HG03439 (cell line): ENCODE measurements around the gene TCF19.
"Not testable (repeated sequence)": the region's sequence is repeated elsewhere in the genome, so short reads cannot be mapped to it uniquely, and the experiment has no call there.

Experiments used
- ATAC-seq: cut with Tn5 transposase; IDR thresholded peaks from one replicate; pipeline ENCODE4 v1.9.1; 2021; ENCODE audit warnings: mild to moderate bottlenecking, moderate library complexity; ENCODE audit not compliant: unreplicated experiment

The TCF19 gene

DNA sequence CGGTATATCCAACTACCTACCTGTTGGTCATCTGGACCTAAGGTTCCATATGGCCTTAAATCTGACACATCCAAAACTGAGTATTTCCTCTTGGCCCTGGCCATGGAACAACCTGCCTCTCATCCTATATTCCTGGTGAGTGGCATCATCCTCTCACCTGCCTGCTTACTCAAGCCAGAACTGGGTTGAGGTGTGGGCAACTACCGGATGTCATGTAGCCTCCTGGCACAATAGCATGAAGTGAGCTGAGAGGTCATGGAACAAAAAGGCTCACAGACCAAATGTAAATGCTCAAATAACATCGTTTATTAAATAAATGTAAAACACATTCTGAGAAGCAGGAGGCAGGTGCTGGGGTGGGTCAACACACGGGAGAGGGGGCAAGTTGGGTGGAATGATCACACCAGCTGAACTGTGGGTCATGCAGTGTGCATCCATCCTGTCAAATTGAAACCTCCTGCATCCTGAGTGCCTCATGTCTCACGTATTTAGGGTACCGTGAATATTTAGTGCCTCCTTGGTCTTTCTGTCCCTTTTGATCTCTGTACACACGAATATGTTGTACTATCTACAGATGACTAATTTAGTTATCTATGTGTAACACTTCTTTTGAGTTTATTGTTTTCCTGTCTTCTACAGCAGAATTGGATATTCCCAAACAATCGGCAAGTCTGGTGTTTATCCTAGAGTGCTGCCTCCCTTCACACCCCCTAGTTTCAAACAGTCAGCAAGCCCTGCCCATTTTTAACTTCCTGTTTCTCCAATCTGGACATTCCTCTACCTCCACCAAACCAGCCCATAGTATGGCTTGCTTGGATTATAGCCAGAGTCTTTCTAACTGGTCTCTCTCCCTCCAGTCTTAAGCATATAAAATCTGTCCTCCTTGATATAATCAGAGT, 20.0 kb downstream of the TCF19 start:
- no peak for ATAC-seq

DNA sequence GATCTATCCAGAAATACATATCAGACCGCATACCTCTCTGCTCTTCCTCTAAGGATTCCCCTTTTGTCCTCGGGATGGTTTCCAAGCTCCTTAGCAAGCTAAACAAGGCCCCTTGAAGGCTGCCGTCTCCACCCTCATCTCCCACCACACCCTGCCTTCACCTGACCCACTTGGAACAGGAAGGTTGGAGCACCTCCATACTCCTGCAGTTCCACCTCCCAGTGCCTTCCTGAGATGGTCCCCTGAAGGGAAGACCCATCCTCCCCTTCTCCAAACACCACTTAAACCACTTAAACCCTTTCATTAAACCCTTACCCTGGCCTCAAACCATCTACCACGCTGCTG, 20.6 kb downstream of the TCF19 start:
- no peak for ATAC-seq

DNA sequence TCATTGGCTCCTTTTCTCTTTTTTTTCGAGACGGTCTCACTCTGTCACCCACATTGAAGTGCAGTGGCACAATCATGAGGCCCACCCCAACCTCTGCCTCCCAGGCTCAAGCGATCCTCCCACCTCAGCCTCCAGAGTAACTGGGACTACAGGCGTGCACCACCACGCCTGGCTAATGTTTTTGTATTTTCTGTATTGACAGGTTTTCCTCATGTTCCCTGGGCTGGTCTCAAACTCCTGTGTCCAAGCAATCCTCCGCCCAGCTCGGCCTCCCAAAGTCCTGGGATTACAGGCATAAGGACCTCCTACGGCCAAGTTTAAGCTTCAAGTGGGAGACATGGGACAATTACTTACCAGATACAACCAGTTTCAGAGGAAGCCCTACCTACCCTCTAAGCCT, 21.5 kb downstream of the TCF19 start:
- ATAC-seq = no peak

DNA sequence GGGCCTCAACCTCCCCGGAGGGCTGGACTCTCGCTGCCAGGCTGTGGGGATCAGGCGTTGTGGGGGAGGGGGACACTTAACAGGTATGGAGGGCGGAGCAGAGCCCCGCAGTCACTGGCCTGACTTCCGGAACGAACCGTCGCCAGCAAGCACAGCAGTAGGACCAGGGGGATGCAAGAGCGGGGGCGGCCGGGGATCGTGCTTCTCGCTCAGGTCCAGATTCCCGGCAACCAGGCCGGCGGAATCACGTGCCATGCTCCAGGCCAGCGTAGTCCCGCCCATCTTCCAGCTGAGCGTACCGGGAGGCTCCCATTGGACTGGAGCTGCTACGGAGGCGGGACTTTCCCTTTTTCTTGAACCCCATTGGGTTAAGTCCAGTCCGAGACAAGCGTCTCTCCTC, 22.1 kb downstream of the TCF19 start:
- no peak for ATAC-seq

DNA sequence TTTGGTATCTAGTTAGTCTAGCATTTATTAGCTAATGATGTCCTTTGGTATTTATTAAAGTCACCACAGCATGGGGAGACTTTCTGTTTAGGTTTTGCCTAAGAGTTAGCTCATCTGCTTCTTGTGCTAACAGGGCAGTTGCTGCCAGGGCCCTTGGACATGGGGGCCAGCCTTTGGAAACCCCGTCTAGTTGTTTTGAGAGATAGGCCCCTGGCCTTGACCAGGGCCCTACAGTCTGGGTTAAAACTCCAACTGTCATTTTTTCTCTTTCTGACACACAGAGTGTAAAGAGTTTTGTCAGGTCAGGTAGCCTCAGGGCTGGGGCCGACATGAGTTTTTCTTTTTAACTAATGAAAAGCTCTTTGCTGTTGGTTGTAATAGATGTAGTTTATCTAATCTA, 24.9 kb downstream of the TCF19 start:
- ATAC-seq = not testable (repeated sequence)

DNA sequence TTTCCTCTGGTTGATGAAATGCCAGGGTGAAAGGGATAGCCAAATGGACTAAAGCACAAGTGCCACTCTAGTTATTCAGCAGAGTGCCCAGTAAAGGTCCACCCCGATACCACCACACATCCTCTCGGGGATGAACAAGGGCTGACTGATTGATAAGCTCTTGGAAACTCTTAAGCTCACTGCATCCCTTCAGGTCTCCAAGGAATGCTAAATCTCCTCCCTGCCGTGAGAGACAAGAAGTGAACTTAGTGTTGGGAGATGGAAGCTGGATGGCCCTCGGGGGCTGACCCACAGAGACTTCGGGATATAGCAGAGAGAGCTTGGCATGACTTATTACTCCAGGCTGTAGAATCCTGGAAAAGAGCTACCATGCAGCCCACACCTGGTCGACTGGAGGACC, 25.5 kb downstream of the TCF19 start:
- ATAC-seq = not testable (repeated sequence)

DNA sequence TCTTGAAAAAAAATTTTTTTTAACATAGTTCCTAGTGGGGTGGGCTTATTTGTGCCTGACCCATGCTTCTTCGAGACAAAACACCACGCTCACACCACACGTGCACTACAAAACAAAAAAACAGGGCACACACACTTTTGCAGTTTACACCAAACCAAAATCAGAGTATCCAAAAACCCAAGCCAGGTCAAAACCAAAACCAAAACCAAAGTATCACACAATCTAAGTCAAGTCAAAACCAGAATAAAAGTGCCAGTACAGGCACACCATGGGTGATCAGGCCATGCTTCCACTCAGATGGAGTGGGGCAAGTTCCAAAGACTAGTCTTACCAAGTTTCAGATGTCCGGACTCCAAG, 27.3 kb downstream of the TCF19 start:
- not testable (repeated sequence) for ATAC-seq

DNA sequence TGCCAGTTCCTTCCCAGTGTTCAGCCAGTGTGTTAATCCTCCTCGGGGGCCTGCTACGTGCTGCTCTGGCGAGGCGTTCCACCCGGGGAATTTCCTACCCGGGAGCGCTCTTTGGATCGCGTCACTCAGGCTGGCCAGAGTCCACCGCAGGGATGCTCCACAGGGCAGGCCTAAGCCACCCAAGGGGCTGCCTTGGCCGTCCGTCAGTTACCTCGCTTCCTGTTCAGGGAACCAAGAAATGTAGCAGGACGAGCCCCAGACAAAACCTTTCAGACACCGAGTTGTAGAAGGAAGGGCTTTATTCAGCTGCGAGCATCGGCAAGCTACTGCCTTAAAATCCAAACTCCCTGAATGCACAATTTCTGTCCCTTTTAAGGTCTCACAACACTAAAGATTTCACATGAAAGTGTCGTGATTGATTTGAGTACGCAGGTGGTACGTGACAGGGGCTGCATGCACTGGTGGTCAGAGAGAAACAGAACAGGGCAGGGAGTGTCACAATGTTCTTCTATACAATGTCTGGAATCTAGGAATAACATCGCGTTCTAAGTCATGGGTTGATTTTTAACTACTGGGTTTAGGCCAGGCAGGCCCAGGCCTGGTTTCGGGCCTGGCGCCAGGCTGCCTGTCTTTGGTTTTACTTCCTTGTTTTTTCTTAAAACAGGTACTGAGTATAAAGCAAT, 27.8 kb downstream of the TCF19 start:
- ATAC-seq = no peak

DNA sequence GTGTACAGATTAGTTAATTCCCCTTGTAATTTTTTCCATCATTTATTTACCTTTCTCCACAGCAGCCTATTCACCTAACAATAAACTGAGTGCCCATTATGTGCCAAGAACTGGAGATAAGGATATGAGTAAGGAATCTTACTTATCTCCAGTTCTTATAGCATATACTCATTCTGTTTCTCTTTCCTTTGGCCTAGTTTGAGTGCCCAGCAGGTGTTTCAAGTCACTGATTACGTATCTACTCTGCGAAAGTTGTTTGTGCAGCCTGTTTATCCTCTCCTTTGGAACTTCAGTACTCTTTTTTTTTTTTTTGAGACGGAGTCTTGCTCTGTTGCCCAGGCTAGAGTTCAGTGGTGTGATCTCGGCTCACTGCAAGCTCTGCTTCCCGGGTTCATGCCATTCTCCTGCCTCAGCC, 29.4 kb downstream of the TCF19 start:
- ATAC-seq = no peak

DNA sequence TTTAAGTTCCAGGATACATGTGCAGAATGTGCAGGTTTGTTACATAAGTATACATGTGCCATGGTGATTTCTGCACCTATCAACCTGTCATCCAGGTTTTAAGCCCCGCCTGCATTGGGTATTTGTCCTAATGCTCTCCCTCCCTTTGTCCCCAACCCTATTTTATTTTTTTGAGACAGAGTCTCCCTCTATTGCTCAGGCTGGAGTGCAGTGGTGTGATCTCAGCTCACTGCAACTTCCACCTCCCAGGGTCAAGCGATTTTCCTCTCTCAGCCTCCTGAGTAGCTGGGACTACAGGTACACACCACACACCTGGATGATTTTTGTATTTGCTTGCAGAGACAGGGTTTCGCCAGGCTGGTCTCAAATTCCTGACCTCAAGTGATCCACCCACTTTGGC, 30.8 kb downstream of the TCF19 start:
- ATAC-seq = not testable (repeated sequence)

DNA sequence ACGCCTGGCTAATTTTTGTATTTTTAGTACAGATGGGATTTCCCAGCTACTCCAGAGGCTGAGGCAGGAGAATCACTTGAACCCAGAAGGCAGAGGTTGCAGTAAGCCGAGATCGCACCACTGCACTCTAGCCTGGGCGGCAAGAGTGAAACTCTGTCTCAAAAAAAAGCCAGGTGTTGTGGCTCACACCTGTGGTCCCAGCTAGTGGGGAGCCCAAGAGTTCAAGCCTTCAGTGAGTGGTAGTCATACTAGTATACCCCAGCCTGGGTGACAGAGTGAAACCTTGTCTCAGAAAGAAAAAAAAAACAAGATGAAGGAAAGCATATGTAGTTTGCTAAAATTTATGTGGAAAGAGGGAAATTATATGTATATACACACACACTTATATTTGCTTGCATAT, 32.1 kb downstream of the TCF19 start:
- no peak for ATAC-seq

DNA sequence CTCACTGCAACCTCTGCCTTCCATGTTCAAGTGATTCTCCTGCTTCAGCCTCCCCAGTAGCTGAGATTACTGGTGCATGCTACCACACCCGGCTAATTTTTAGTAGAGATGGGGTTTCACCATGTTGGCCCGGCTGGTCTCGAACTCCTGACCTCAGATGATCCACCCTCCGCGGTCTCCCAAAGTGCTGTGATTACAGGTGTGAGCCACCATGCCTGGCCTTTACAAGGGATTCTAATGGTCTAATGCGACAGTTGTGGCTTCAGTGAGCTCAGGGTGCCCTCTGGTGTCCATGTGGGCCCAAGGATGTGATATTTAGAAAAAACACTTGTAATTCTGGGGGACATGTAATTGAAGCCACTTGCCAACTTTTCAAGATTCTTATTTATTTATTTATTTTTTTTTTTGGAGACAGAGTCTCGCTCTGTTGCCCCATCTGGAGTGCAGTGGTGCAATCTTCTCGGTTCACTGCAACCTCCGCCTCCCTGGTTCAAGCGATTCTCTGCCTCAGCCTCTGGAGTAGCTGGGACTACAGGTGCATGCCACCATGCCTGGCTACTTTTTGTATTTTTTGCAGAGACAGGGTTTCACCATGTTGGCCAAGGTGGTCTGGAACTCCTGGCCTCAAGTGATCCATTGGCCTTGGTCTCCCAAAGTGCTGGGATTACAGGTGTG, 34.2 kb downstream of the TCF19 start:
- ATAC-seq = not testable (repeated sequence)

DNA sequence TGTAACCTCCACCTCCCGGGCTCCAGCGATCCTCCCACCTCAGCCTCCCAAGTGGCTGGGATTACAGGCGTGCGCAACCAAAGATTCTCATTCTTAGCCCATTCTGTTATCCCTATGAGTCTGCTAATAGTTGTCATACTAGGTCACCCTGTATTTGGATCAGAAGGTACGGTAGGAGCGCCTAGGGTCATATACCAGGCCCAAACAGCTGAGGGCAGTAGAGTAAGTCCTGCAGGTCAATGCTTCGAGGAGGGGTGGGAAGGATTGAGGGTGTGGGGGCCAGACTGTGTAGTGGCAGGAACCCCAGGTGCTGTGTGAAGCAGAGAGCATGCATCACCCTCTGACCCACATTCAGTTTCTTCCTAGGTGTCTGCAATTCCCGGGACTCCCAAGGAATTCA, 34.8 kb downstream of the TCF19 start:
- no peak for ATAC-seq

DNA sequence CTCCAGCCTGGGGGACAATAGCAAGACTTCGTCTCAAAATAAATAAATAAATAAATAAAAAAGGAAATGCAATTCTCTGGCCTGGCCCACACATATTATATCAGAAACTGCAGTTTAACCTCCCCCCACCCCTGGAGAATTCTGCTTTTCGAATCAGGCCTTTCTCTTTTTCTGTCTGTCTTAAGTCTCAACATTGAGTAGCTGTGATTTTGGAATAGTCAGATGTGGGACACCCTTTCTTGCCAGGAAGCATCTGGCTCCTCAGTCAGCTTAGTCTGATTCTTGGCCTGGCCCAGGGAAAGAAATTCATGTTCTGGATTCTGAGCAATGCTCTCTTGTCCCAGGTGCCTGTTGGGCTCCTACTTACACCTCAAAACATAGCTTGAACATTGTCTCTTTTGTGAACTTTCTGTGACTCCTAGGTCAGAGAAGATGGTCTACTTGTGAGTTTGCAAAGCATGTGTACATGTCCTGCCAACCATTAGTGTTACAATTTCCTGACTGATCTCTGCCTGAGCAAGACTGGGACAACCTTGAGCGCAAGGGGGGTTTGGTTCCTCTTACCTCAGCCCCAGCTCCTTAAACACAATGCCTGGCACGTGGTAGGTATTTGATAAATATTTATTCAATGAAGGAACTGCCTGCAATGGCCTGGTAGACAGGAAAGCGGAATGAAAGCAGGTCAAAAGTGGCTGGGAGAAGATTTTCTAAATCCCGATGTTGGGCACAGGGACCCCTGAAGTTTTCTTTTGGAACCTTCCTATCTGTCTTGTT, 35.9 kb downstream of the TCF19 start:
- ATAC-seq = no peak

DNA sequence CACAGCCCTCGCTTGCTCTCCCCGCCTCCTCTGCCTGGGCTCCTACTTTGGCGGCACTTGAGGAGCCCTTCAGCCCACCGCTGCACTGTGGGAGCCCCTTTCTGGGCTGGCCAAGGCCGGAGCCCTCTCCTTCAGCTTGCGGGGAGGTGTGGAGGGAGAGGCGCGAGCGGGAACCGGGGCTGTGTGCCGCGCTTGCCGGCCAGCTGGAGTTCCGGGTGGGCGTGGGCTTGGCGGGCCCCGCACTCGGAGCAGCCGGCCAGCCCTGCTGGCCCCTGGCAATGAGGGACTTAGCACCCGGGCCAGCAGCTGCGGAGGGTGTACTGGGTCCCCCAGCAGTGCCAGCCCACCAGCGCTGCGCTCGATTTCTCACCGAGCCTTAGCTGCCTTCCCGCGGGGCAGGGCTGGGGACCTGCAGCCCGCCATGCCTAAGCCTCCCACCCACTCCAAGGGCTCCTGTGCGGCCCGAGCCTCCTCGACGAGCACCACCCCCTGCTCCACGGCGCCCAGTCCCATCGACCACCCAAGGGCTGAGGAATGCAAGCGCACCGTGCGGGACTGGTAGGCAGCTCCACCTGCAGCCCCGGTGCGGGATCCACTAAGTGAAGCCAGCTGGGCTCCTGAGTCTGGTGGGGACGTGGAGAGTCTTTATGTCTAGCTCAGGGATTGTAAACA, 37.1 kb downstream of the TCF19 start:
- ATAC-seq = not testable (repeated sequence)

DNA sequence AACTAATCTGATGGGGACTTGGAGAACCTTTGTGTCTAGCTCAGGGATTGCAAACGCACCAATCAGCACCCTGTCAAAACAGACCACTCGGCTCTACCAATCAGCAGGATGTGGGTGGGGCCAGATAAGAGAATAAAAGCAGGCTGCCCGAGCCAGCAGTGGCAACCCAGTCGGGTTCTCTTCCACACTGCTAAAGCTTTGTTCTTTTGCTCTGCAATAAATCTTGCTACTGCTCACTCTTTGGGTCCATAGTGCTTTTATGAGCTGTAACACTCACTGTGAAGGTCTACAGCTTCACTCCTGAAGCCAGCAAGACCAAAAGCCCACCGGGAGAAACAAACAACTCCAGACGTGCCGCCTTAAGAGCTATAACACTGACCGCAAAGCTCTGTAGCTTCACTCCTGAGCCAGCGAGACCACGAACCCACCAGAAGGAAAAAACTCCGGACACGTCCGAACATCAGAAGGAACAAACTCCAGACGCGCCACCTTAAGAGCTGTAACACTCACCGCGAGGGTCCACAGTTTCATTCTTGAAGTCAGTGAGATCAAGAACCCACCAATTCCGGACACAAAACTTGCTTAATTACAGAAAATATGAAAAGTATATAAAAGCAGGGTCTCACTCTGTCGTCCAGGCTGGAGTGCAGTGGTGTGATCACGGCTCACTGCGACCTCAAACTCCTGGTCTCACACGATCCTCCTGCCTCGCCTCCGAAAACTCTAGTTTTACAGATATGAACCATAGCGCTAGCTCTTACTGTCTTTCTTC, 38.0 kb downstream of the TCF19 start:
- not testable (repeated sequence) for ATAC-seq

DNA sequence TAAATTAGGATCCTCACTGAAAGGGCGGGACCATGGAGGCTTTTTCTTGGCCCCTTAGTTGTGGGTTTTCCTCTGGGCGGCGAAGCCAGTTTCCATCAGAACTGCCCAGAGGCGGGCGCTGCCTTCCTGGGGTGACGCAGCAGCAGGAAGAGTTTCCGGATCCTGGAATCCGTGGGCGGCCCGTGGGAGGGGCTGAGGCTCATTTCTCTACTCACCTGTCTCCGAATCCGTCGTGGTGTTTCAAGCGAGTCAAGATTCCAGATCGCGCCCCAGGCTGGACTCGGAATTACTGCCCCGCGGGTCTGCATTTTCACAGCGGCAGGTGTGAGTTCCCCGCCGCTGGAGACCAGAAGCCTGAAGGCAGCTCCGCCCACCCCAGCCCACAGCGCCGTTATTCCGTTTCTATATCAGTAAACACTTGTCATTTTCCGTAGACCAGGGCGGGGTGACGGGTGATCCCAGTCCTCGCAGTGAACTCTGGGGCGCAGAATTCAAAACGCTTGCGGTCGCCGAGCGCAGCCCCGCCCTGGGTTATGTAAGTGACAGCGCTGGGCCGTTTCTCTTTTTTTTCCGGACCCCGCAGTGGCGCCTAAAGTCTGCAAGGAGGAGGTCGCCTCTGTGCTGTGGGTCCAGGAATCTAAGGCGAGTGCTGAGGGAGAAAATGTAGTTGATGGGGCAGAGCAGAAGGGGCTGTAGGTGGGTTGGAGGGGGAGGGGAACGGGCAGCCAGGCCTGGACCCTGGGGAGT, 39.3 kb downstream of the TCF19 start:
- peak; percentile 69 for ATAC-seq

DNA sequence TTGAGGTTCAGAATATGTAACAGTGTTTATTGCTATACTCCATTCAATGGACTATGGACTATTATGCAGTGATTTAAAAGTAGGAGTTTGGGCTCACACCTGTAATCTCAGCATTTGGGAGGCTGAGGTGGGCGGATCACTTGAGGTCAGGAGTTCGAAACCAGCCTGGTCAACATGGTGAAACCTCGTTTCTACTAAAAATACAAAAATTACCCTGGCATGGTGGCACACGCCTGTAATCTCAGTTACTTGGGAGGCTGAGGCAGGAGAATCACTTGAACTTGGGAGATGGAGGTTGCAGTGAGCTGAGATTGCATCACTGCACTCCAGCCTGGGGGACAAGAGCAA, 40.7 kb downstream of the TCF19 start:
- ATAC-seq = not testable (repeated sequence)
